Testis (tissue), 3 donors: ENCODE results near the gene TBC1D7. TPM values are rescaled to one million over a fixed set of nuclear protein-coding genes. Genes with fewer than 3 reads are reported as not detected.

ENCODE experiments used
- DNase-seq: peaks from one replicate; pipeline ENCODE4 v3.0.0-alpha.2; 2019
- H3K27ac ChIP-seq, 2 donors: fragments of 200-600 bp; sonication (generic); one replicate each; pipeline ENCODE4 v1.5.1; 2019
- H3K27me3 ChIP-seq: fragments of 200-600 bp; sonication (generic); one replicate; pipeline ENCODE4 v1.5.1; 2019
- H3K36me3 ChIP-seq: fragments of 200-600 bp; sonication (generic); one replicate; pipeline ENCODE4 v1.5.1; 2017; ENCODE audit warnings: low read depth; ENCODE audit errors: missing control alignments
- H3K4me1 ChIP-seq: fragments of 200-600 bp; sonication (generic); one replicate; pipeline ENCODE4 v1.5.1; 2019
- H3K4me3 ChIP-seq, 2 donors: fragments of 200-600 bp; sonication (generic); one replicate each; pipeline ENCODE4 v1.5.1; 2017 to 2019
- H3K9me3 ChIP-seq: fragments of 200-600 bp; sonication (generic); one replicate; pipeline ENCODE4 v1.5.1; 2017
- POLR2A ChIP-seq: fragments of 450-650 bp; IDR thresholded peaks from one replicate; pipeline ENCODE4 v1.6.1; 2017; ENCODE audit warnings: antibody characterized with exemption, mild to moderate bottlenecking, moderate library complexity
- whole genome bisulfite sequencing, 2 donors: methylation state at CpG; one replicate each; pipeline ENCODE4 v1.1.5; 2018; 5-methylcytosine and 5-hydroxymethylcytosine counted together
- intact Hi-C: fragments of 100-400 bp; cut with DNase I; formaldehyde crosslinking; loops from one replicate; pipeline ENCODE4 v1.15.1; 2023; ENCODE audit warnings: low total_unique reads
- polyA plus RNA-seq: library from polyadenylated mRNA; stranded (reverse); fragments of 350-450 nt; fragmentation: Illumina TruSeq; extraction: RNeasy Lipid Tissue Mini Kit (QIAGEN cat#74804); gene quantifications from one replicate; pipeline ENCODE4 v1.2.3, GENCODE V29; 2014; ENCODE audit warnings: low read depth, low replicate concordance; ENCODE audit not compliant: insufficient read depth
- total RNA-seq, 2 donors: library from RNA; depleted of rRNA; stranded (reverse); fragments of >200 nt; gene quantifications; one replicate each; pipeline ENCODE4 v1.2.3, GENCODE V29; 2016
- TF ChIP-seq, protein P1 (sequence below), 3 experiments: fragments of 450-650 bp in 2 of 3; fragments of 200-600 bp in 1 of 3; sonication (generic) in 1 of 3; IDR thresholded peaks; one replicate each; pipeline ENCODE4 v1.5.1; 2016 to 2019; ENCODE audit warnings: antibody characterized with exemption in 3 of 3, mild to moderate bottlenecking in 2 of 3, moderate library complexity in 1 of 3

Gene TBC1D7
- total and polyA plus RNA-seq, 3 donors from 2014 or later, result 24.2 to 48.0 (median 28.0) TPM

DNA sequence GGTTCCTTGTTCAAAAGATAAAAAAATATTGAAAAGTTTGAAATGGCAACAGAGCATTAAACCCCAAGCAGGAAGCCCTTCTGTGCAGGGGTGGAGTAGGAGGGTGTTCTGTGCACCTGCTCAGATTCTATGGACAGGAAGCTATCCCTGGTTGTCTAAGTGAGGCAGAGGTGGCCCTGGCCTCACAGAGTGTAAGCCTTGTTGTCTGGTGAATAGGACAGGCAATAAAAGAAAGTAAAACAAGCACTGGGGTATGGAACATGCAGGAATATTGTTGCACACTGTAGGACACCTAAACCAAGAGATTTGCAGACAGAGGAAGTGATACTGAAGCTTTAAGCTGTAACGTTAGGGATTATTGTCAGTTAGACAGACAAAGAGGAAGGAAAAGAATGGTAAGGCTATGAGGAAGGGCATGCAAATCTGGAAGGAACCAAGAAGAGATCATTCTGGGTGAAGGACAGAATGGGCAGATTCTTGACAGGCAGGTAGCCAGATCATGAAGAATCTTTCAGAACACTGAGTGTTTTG is 66.8 kb downstream of the TBC1D7 start:
- intact Hi-C loops, result no loop called here
- no peaks in the 10 kb centered on the region for H3K9me3 ChIP-seq
- no peak overlapping the region for H3K4me3 ChIP-seq
- H3K27ac ChIP-seq, result no peak overlapping the region
- no peaks in the 10 kb centered on the region for H3K4me1 ChIP-seq
- no peaks in the 10 kb centered on the region for H3K36me3 ChIP-seq
- WGBS, 2 donors, result 57 to 82% methylated on average over 1 of the region's 1 CpG
- DNase-seq, result no peak
- no peaks in the 10 kb centered on the region for H3K27me3 ChIP-seq
- no peak for TF ChIP-seq POLR2A
- TF ChIP-seq, protein P1, sequence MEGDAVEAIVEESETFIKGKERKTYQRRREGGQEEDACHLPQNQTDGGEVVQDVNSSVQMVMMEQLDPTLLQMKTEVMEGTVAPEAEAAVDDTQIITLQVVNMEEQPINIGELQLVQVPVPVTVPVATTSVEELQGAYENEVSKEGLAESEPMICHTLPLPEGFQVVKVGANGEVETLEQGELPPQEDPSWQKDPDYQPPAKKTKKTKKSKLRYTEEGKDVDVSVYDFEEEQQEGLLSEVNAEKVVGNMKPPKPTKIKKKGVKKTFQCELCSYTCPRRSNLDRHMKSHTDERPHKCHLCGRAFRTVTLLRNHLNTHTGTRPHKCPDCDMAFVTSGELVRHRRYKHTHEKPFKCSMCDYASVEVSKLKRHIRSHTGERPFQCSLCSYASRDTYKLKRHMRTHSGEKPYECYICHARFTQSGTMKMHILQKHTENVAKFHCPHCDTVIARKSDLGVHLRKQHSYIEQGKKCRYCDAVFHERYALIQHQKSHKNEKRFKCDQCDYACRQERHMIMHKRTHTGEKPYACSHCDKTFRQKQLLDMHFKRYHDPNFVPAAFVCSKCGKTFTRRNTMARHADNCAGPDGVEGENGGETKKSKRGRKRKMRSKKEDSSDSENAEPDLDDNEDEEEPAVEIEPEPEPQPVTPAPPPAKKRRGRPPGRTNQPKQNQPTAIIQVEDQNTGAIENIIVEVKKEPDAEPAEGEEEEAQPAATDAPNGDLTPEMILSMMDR (IDR thresholded peaks at IDR 0.05), result no peak

DNA sequence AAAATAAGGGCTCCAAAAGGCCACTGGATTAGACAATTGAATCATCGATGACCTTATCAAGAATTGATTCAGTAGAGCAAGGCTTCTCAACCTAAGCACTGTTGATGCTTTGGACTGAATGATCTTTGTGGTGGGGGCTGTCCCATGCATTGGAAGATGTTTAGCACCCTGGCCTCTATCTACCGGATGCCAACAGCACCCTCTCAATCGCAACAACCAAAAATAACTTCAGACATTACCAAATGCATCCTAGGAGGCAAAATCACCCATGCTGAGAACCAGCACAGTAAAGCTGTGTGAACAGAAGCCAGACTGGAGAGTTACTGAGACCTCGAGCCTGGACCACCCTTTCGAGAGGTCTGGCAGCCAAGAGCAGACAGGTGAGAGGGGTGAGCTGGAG is 67.5 kb downstream of the TBC1D7 start:
- Histone ChIP-seq H3K9me3 (no peaks in the 10 kb centered on the region), H3K4me3 (no peak overlapping the region), H3K27me3 (no peaks in the 10 kb centered on the region), H3K27ac (no peak overlapping the region), H3K36me3 (no peaks in the 10 kb centered on the region), H3K4me1 (no peaks in the 10 kb centered on the region)
- 94 to 95% methylated on average over 5 of the region's 5 CpGs for WGBS, 2 donors
- intact Hi-C loops, result no loop called here
- TF ChIP-seq POLR2A, result no peak
- TF ChIP-seq, protein P1 (IDR thresholded peaks at IDR 0.05), result no peak
- no peak for DNase-seq

DNA sequence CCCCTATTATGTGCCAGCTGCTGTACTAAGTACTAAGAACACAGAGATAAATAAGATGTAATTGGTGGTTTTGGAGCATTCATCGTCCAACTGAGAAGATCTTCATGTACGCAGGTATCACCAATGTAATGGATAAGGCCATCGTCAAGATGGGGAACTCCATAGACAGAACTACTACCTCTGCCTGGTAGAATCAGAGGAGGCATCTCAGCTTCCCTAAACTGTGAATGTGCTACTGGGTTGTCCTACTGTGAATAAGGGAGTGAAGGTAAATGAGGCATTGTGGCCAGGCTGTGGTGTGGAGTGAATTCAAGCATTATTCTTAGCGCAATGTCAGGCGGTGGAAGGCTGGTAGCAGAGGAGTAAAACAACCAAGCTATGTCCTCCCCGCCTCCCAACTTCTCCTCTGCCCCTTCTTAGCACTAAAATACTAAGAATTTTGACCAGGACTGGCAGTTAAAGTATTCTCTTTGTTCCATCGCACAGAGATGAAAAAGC is 68.2 kb downstream of the TBC1D7 start:
- no peak overlapping the region for H3K27ac ChIP-seq
- no peaks in the 10 kb centered on the region for H3K36me3 ChIP-seq
- H3K9me3 ChIP-seq, result no peaks in the 10 kb centered on the region
- intact Hi-C loops, result no loop called here
- no peak for TF ChIP-seq POLR2A
- TF ChIP-seq, protein P1 (IDR thresholded peaks at IDR 0.05), result no peak
- no peak overlapping the region for H3K4me3 ChIP-seq
- DNase-seq, result no peak
- WGBS, 2 donors, result 89 to 96% methylated on average over 7 of the region's 7 CpGs
- no peaks in the 10 kb centered on the region for H3K4me1 ChIP-seq
- H3K27me3 ChIP-seq, result no peaks in the 10 kb centered on the region

DNA sequence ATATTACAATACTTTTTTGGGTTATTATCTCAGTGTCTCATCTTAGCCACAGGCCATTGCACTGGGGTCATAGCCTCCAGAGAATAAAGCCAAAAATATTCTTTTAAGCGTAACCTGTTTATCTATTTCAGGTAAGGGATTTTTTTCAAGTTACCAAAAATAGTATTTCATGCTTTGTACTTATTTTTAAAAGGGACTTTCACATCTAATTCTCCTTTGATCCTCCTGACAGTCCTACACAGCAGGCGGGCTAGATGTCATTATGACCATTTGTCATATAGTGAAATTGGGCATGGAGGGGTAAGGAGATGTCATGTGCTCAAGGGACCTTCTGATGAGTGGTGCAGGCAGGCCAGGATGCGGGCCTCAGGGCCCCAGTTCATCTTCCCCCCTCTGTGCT is 68.9 kb downstream of the TBC1D7 start:
- Histone ChIP-seq H3K27me3 (no peaks in the 10 kb centered on the region), H3K4me3 (no peak overlapping the region), H3K9me3 (no peaks in the 10 kb centered on the region), H3K36me3 (no peaks in the 10 kb centered on the region), H3K27ac (no peak overlapping the region), H3K4me1 (no peaks in the 10 kb centered on the region)
- TF ChIP-seq, protein P1 (IDR thresholded peaks at IDR 0.05), result no peak
- TF ChIP-seq POLR2A, result no peak
- WGBS, 2 donors, result 92 to 93% methylated on average over 3 of the region's 3 CpGs
- intact Hi-C loops, result no loop called here
- DNase-seq, result no peak
